ENCODE data around the gene CBFA2T2.
"Not testable (repeated sequence)": the region's sequence is repeated elsewhere in the genome, so short reads cannot be mapped to it uniquely, and the experiment has no call there.

The CBFA2T2 gene

DNA sequence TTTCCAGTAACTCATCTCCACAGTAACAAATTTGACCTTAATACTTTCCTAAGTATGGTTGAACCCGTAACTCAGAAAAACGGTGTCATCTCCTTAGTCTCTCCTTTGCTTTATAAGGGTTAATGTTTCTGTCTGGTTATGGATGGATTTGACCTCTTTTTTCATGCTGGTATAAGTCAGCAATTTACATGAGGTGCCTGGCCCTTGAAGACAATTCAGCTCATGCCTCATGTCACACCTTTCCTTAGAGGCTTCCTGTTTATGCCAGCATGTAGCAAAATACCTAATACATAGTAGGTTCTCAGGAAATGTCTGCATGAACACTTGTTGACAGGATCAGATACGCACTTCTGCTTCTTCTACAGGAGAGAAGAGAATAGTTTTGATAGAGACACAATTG, 134.5 kb downstream of the CBFA2T2 start:
- DNase-seq (ENCODE audit: low spot score): no peak

DNA sequence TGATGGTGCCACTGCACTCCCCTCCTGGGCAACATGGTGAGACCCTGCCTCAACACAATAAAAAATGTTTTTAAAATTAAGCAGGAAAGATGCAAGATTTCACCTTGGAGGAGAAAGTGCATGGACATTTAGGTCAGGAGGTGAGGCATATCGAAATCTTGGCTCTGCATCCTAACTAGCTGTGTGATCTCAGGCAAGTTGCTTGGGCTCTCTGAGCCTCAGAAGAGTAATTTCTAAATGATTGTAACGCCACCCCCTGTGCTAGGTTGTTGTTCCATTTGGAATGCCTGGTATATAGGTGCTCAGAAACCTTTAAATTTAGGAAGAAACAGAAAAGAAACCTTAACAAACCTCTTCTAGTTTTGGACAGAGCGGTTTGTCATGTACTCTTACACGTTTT, 136.3 kb downstream of the CBFA2T2 start:
- DNase-seq (ENCODE audit: low spot score): no peak

DNA sequence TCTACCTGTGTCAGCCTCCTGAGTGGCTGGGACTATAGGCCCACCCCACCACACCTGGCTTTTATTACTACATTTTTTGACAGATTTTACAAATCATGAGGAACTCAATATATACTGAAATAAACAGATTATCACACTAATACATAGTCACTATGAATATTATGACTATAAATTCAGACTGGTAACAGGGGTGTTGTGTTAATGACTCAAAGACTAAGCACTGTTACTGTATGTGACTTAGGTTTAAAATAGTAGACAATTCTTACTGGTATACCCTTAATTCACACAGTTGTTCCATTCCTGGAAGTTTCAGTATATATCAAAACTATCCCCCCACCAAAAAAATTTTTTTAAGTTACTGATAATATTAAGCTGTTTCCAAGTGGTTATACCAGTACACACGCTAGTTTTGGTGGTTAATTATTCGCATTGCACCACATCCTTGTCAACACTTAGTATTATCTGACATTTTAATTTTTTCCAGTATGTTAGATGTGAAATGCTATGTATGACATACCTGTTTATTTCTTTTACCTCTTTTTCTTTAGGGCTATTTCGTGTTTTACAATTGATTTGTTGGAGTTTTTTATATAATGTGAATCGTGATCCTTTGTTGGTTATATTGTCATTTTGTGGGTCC, 137.8 kb downstream of the CBFA2T2 start:
- DNase-seq (ENCODE audit: low spot score): no peak

DNA sequence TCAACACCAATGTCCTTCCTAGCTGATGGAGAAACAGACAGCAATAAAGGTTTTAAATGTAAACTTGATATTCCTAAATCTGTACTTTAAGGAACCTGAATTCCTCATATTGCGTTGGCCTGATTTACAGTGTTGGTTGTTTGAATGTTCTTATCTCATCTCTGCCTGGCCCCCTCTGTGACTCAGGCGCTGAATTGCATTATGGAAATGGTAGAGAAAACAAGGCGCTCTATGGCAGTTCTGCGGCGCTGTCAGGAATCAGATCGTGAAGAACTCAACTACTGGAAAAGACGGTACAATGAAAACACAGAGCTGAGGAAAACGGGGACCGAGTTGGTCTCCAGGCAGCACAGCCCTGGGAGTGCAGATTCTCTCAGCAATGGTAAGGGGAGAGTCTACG, 139.6 kb downstream of the CBFA2T2 start:
- no peak for DNase-seq (ENCODE audit: low spot score)

GRCh38 chr20:33629979-33630378, 140.1 kb downstream of the CBFA2T2 start:
- DNase-seq (ENCODE audit: low spot score): no peak

- DNase-seq (ENCODE audit: low spot score): peak; percentile 64
These were observed 140.6 kb downstream of the CBFA2T2 start for GRCh38 chr20:33630507-33630906.

GRCh38 chr20:33631910-33632309, 142.0 kb downstream of the CBFA2T2 start:
- DNase-seq (ENCODE audit: low spot score): not testable (repeated sequence)

DNA sequence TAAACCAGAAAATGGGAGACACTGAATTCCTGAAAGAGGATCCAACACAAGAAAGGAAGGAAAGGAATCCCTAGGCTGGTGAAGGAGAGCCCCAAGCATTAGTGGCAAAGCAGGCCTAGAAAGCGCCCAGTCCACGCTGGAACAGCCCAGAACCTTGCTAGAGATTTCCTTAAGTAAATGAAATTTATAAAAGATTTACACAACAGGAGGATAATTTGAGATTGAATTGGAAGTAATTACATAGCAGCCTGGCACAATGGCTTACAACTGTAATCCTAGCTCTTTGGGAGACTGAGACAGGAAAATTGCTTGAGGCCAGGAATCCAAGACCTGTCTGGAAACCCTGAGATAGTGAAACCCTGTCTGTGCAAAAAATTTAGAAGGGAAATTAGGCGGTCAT, 145.4 kb downstream of the CBFA2T2 start:
- no peak for DNase-seq (ENCODE audit: low spot score)

- DNase-seq (ENCODE audit: low spot score): no peak
These were observed 146.9 kb downstream of the CBFA2T2 start for GRCh38 chr20:33636776-33637175.

DNA sequence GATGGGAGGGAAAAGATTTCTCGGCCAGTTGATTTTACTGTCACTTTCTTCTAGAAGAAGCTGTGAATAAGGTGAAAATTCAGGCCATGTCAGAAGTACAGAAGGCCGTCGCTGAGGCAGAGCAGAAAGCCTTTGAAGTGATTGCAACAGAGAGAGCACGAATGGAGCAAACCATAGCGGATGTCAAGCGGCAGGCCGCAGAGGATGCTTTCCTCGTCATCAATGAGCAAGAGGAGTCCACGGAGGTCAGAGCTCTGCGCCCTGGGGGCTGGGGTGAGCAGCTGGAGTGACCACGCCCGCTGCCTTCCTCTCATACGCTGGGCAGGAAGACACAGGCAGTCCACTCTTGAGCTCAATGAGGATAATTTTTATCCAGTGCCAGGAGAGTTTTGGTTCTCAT, 150.4 kb downstream of the CBFA2T2 start:
- no peak for DNase-seq (ENCODE audit: low spot score)

DNA sequence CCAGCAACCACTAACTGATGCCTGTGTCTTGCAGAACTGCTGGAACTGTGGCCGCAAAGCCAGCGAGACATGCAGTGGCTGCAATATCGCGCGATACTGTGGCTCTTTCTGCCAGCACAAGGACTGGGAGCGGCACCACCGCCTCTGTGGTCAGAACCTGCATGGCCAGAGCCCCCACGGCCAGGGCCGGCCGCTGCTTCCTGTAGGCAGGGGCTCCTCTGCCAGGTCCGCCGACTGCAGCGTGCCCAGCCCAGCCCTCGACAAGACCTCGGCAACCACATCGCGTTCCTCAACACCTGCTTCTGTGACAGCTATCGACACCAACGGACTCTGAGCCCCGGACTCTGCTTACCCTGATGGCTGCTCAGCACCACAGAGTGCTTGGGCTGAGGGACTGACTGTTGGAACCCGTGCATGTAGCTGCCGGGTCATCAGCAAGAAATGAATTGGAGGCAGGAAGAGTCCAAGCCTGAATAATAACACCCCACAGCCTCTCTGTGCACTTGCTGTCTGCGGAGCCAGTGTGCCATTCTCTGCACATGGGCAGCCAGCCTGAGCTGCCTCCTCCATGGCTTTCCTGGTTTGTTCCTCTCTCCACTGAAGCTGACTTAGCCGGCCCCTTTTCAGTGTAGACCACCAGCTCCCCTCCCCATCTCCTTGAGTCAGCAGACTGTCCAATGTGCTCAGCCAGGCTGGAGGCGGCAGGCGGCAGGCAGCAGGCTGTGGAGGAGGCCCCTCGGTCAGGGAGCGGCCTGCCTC, 154.6 kb downstream of the CBFA2T2 start:
- no peak for DNase-seq (ENCODE audit: low spot score)

- DNase-seq (ENCODE audit: low spot score): no peak
These were observed 155.1 kb downstream of the CBFA2T2 start for GRCh38 chr20:33645072-33645358.

DNA sequence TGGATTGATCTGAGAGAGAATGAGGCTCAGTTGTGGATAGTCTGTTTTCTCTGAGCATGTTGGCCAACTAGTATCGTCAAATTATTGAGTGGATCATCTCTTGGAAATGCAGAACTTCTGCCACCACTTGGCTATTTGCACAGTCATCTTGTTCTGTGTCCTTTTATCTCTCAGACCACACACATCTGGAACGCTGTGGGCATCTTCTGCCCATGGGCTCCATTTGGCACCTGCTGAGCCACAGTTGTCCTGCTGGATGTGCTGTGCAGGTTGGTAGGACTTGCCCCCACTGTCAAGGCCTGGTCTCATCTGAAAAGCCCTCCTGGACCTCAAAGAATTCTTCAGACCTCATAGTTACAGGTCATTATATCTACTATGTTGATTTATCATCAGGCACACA, 155.5 kb downstream of the CBFA2T2 start:
- no peak for DNase-seq (ENCODE audit: low spot score)

- DNase-seq (ENCODE audit: low spot score): no peak
These were observed 156.3 kb downstream of the CBFA2T2 start for GRCh38 chr20:33646191-33646590.

GRCh38 chr20:33646959-33647602, 157.2 kb downstream of the CBFA2T2 start:
- not testable (repeated sequence) for DNase-seq (ENCODE audit: low spot score)

GRCh38 chr20:33647603-33648395, 157.9 kb downstream of the CBFA2T2 start:
- DNase-seq (ENCODE audit: low spot score): no peak

GRCh38 chr20:33648396-33649004, 158.6 kb downstream of the CBFA2T2 start:
- DNase-seq (ENCODE audit: low spot score): no peak

DNA sequence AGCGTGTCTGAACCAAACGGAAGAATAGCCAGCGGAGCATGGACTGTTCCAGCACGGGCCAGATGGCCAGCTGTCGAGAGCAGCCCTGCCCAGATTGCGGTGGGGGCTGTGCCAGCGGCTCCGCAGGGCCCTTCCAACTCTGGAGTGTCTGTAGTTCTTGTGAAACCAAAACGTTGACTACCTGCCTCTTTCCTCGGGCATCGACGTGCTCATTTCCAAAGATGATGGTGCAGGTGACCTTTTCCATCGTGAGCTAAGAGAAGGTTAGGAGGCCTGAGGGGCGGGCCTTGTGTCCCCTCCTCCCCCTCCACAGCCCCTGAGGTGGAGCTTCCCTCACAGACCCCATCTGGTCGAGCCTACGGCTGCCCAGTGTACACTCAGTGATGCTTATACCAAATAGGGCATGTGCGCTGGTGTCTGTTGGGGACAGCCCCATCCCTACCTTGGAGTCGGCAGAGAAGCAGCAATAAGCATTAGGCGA, 159.3 kb downstream of the CBFA2T2 start:
- no peak for DNase-seq (ENCODE audit: low spot score)

GRCh38 chr20:33650111-33650752, 160.3 kb downstream of the CBFA2T2 start:
- DNase-seq (ENCODE audit: low spot score): no peak

- DNase-seq (ENCODE audit: low spot score): no peak
These were observed 161.1 kb downstream of the CBFA2T2 start for GRCh38 chr20:33650753-33651561.
